HUES48 (cell line): Measurements from ENCODE around the gene RHOV.
A peak's percentile ranks its signal among the peaks of the same experiment; 100 is the strongest.

Source experiments
- H3K27ac ChIP-seq: one replicate; pipeline ENCODE4 v1.7.0; 2013; ENCODE audit warnings: low read depth, low read length, inconsistent platforms
- H3K27me3 ChIP-seq: 2 replicates; pipeline ENCODE4 v1.6.1; 2013; ENCODE audit warnings: mild to moderate bottlenecking, low read length; ENCODE audit not compliant: control insufficient read depth, insufficient read depth
- H3K36me3 ChIP-seq: 2 replicates; pipeline ENCODE4 v1.6.1; 2013; ENCODE audit warnings: low read length; ENCODE audit not compliant: control insufficient read depth, insufficient read depth
- H3K4me1 ChIP-seq: 2 replicates; pipeline ENCODE4 v1.6.1; 2013; ENCODE audit warnings: mild to moderate bottlenecking, low read length; ENCODE audit not compliant: control insufficient read depth, insufficient read depth
- H3K4me3 ChIP-seq: 2 replicates; pipeline ENCODE4 v1.5.1; 2013; ENCODE audit warnings: mild to moderate bottlenecking, low read depth, low read length
- H3K9ac ChIP-seq: 2 replicates; pipeline ENCODE4 v1.6.1; 2013; ENCODE audit warnings: mild to moderate bottlenecking, low read depth, low read length, moderate library complexity
- H3K9me3 ChIP-seq: 2 replicates; pipeline ENCODE4 v1.6.1; 2013; ENCODE audit warnings: low read length; ENCODE audit not compliant: control insufficient read depth, insufficient read depth

RHOV gene

GRCh38 chr15:40914013-40914412 is 40.0 kb upstream of the RHOV start:
- Histone ChIP-seq H3K27ac (no peak overlapping the region), H3K4me1 (peaks cover 21% of the 10 kb centered on the region), H3K4me3 (no peak overlapping the region)

GRCh38 chr15:40912478-40912877 is 38.4 kb upstream of the RHOV start:
- Histone ChIP-seq H3K9me3 (no peaks in the 10 kb centered on the region), H3K4me3 (no peak overlapping the region), H3K36me3 (no peaks in the 10 kb centered on the region), H3K4me1 (peaks cover 21% of the 10 kb centered on the region), H3K9ac (no peak overlapping the region), H3K27me3 (no peaks in the 10 kb centered on the region), H3K27ac (no peak overlapping the region)

More at GRCh38 chr15:40914013-40914412, 40.0 kb upstream of the RHOV start:
- no peaks in the 10 kb centered on the region for H3K36me3 ChIP-seq
- H3K27me3 ChIP-seq: peaks cover 7% of the 10 kb centered on the region; the same call in 1 of the 2 replicates
- no peak overlapping the region for H3K9ac ChIP-seq
- no peaks in the 10 kb centered on the region for H3K9me3 ChIP-seq

- Histone ChIP-seq H3K9me3 (no peaks in the 10 kb centered on the region), H3K4me3 (no peak overlapping the region), H3K27me3 (no peaks in the 10 kb centered on the region), H3K36me3 (no peaks in the 10 kb centered on the region), H3K4me1 (peaks cover 28% of the 10 kb centered on the region), H3K9ac (no peak overlapping the region), H3K27ac (no peak overlapping the region)
Measured at GRCh38 chr15:40911693-40912092, 37.7 kb upstream of the RHOV start.

GRCh38 chr15:40911141-40911540 is 37.1 kb upstream of the RHOV start:
- H3K9me3 ChIP-seq: no peaks in the 10 kb centered on the region
- no peak overlapping the region for H3K4me3 ChIP-seq
- H3K4me1 ChIP-seq: peaks cover 28% of the 10 kb centered on the region
- no peak overlapping the region for H3K9ac ChIP-seq
- H3K27ac ChIP-seq: no peak overlapping the region
- H3K27me3 ChIP-seq: no peaks in the 10 kb centered on the region
- H3K36me3 ChIP-seq: no peaks in the 10 kb centered on the region

GRCh38 chr15:40909662-40910630 is 35.9 kb upstream of the RHOV start:
- H3K27ac ChIP-seq: no peak overlapping the region
- peaks cover 29% of the 10 kb centered on the region for H3K4me1 ChIP-seq
- no peaks in the 10 kb centered on the region for H3K27me3 ChIP-seq
- H3K4me3 ChIP-seq: no peak overlapping the region
- H3K9ac ChIP-seq: no peak overlapping the region
- no peaks in the 10 kb centered on the region for H3K9me3 ChIP-seq
- peaks cover 7% of the 10 kb centered on the region; the same call in 1 of the 2 replicates for H3K36me3 ChIP-seq

- H3K27ac ChIP-seq: no peak overlapping the region
- peaks cover 20% of the 10 kb centered on the region for H3K36me3 ChIP-seq
- H3K4me1 ChIP-seq: peaks cover 26% of the 10 kb centered on the region
- no peak overlapping the region for H3K4me3 ChIP-seq
- no peaks in the 10 kb centered on the region for H3K9me3 ChIP-seq
- no peak overlapping the region for H3K9ac ChIP-seq
- no peaks in the 10 kb centered on the region for H3K27me3 ChIP-seq
Measured at GRCh38 chr15:40908095-40908494, 34.1 kb upstream of the RHOV start.

GRCh38 chr15:40906991-40907802 is 33.2 kb upstream of the RHOV start:
- H3K4me1 ChIP-seq: peaks cover 26% of the 10 kb centered on the region
- no peak overlapping the region for H3K9ac ChIP-seq

GRCh38 chr15:40906091-40906990 is 32.3 kb upstream of the RHOV start:
- peak overlapping the region; percentile 55 for H3K4me3 ChIP-seq
- peak overlapping the region; percentile 21 for H3K27ac ChIP-seq
- peaks cover 29% of the 10 kb centered on the region for H3K36me3 ChIP-seq
- H3K9ac ChIP-seq: no peak overlapping the region
- no peaks in the 10 kb centered on the region for H3K9me3 ChIP-seq
- no peaks in the 10 kb centered on the region for H3K27me3 ChIP-seq
- H3K4me1 ChIP-seq: peaks cover 21% of the 10 kb centered on the region

More at GRCh38 chr15:40906991-40907802, 33.2 kb upstream of the RHOV start:
- Histone ChIP-seq H3K9me3 (no peaks in the 10 kb centered on the region), H3K4me3 (peak overlapping the region; percentile 55), H3K27me3 (no peaks in the 10 kb centered on the region), H3K27ac (peak overlapping the region; percentile 21), H3K36me3 (peaks cover 29% of the 10 kb centered on the region)

GRCh38 chr15:40904552-40905201 is 30.6 kb upstream of the RHOV start:
- Histone ChIP-seq H3K27ac (no peak overlapping the region), H3K4me3 (no peak overlapping the region), H3K4me1 (peaks cover 10% of the 10 kb centered on the region), H3K36me3 (peaks cover 44% of the 10 kb centered on the region), H3K9ac (no peak overlapping the region), H3K9me3 (no peaks in the 10 kb centered on the region), H3K27me3 (no peaks in the 10 kb centered on the region)
